GM19351 (cell line): ENCODE data around the gene MEIS1.

Experiments
- ATAC-seq: cut with Tn5 transposase; IDR thresholded peaks from one replicate; pipeline ENCODE4 v1.9.1; 2021; ENCODE audit warnings: mild to moderate bottlenecking, moderate library complexity; ENCODE audit not compliant: unreplicated experiment

Gene MEIS1

GRCh38 chr2:66443186-66443978 is 8.5 kb downstream of the MEIS1 start:
- no peak for ATAC-seq

- ATAC-seq: no peak
These were observed 9.3 kb downstream of the MEIS1 start for GRCh38 chr2:66443979-66444861.

GRCh38 chr2:66445076-66445924 is 10.4 kb downstream of the MEIS1 start:
- no peak for ATAC-seq

GRCh38 chr2:66445925-66446871 is 11.3 kb downstream of the MEIS1 start:
- ATAC-seq: no peak

- no peak for ATAC-seq
These were observed 12.0 kb downstream of the MEIS1 start for GRCh38 chr2:66446941-66447340.

GRCh38 chr2:66447677-66448076 is 12.8 kb downstream of the MEIS1 start:
- no peak for ATAC-seq

GRCh38 chr2:66448136-66448991 is 13.4 kb downstream of the MEIS1 start:
- no peak for ATAC-seq

GRCh38 chr2:66452214-66452613 is 17.3 kb downstream of the MEIS1 start:
- ATAC-seq: no peak

- no peak for ATAC-seq
These were observed 18.0 kb downstream of the MEIS1 start for GRCh38 chr2:66452917-66453316.

GRCh38 chr2:66455490-66455889 is 20.6 kb downstream of the MEIS1 start:
- ATAC-seq: no peak

- no peak for ATAC-seq
These were observed 21.5 kb downstream of the MEIS1 start for GRCh38 chr2:66456183-66457041.

- ATAC-seq: no peak
These were observed 22.6 kb downstream of the MEIS1 start for GRCh38 chr2:66457545-66457944.

- no peak for ATAC-seq
These were observed 25.1 kb downstream of the MEIS1 start for GRCh38 chr2:66460031-66460430.

GRCh38 chr2:66461001-66461663 is 26.2 kb downstream of the MEIS1 start:
- no peak for ATAC-seq

- no peak for ATAC-seq
These were observed 27.0 kb downstream of the MEIS1 start for GRCh38 chr2:66461664-66462500.

- no peak for ATAC-seq
These were observed 27.5 kb downstream of the MEIS1 start for GRCh38 chr2:66462501-66462825.

- ATAC-seq: no peak
These were observed 28.4 kb downstream of the MEIS1 start for GRCh38 chr2:66463206-66463755.
